KMS-11 (cell line): ENCODE measurements around the gene SCO1.

Experiments
- H2AFZ ChIP-seq: fragments of 200-600 bp; sonication (generic); 2 replicates; pipeline ENCODE4 v1.6.1; 2016; ENCODE audit warnings: antibody characterized with exemption, mixed run types, low read depth
- H3K27ac ChIP-seq: fragments of 200-600 bp; sonication (generic); 2 replicates; pipeline ENCODE4 v1.6.1; 2016; ENCODE audit warnings: mild to moderate bottlenecking, mixed run types
- H3K27me3 ChIP-seq: fragments of 200-600 bp; sonication (generic); 2 replicates; pipeline ENCODE4 v1.6.1; 2017; ENCODE audit warnings: mild to moderate bottlenecking, low read depth, mixed run types, moderate library complexity; ENCODE audit not compliant: insufficient read depth
- H3K36me3 ChIP-seq: fragments of 200-600 bp; sonication (generic); 2 replicates; pipeline ENCODE4 v1.6.1; 2017; ENCODE audit warnings: mild to moderate bottlenecking, mixed run types; ENCODE audit not compliant: insufficient read depth
- H3K4me1 ChIP-seq: fragments of 200-600 bp; sonication (generic); 2 replicates; pipeline ENCODE4 v1.6.1; 2016; ENCODE audit warnings: mild to moderate bottlenecking, low read depth, mixed run types; ENCODE audit not compliant: poor library complexity, severe bottlenecking
- H3K4me2 ChIP-seq: fragments of 200-600 bp; sonication (generic); 2 replicates; pipeline ENCODE4 v1.7.0; 2016; ENCODE audit warnings: mild to moderate bottlenecking, mixed run types
- H3K4me3 ChIP-seq: fragments of 200-600 bp; sonication (generic); IDR thresholded peaks from 2 replicates; pipeline ENCODE4 v1.6.1; 2017; ENCODE audit warnings: low read depth, low read length, mixed read lengths; ENCODE audit not compliant: insufficient read depth
- H3K79me2 ChIP-seq: fragments of 200-600 bp; sonication (generic); 2 replicates; pipeline ENCODE4 v1.6.1; 2016; ENCODE audit warnings: low read depth, mixed run types; ENCODE audit not compliant: insufficient read depth
- H3K9ac ChIP-seq: fragments of 200-600 bp; sonication (generic); 2 replicates; pipeline ENCODE4 v1.6.1; 2016; ENCODE audit warnings: mild to moderate bottlenecking, mixed run types
- H4K20me1 ChIP-seq: fragments of 200-600 bp; sonication (generic); 2 replicates; pipeline ENCODE4 v1.6.1; 2016; ENCODE audit warnings: mild to moderate bottlenecking, mixed run types; ENCODE audit not compliant: insufficient read depth
- TF ChIP-seq, protein P1 (sequence below): fragments of 200-600 bp; sonication (generic); conservative IDR thresholded peaks from 2 replicates; pipeline ENCODE4 v1.6.1; 2017; ENCODE audit warnings: low read depth, mild to moderate bottlenecking, antibody characterized with exemption, low read length, moderate library complexity, mixed read lengths

The SCO1 gene

GRCh38 chr17:10724546-10725195, 27.3 kb upstream of the SCO1 start:
- Histone ChIP-seq H3K36me3 (no peaks in the 10 kb centered on the region), H3K4me1 (no peaks in the 10 kb centered on the region), H2AFZ (no peak overlapping the region), H3K27me3 (no peaks in the 10 kb centered on the region), H3K9ac (no peak overlapping the region), H3K79me2 (no peaks in the 10 kb centered on the region), H3K4me2 (no peak overlapping the region), H4K20me1 (no peaks in the 10 kb centered on the region), H3K4me3 (no peak overlapping the region), H3K27ac (no peak overlapping the region)
- TF ChIP-seq, protein P1, sequence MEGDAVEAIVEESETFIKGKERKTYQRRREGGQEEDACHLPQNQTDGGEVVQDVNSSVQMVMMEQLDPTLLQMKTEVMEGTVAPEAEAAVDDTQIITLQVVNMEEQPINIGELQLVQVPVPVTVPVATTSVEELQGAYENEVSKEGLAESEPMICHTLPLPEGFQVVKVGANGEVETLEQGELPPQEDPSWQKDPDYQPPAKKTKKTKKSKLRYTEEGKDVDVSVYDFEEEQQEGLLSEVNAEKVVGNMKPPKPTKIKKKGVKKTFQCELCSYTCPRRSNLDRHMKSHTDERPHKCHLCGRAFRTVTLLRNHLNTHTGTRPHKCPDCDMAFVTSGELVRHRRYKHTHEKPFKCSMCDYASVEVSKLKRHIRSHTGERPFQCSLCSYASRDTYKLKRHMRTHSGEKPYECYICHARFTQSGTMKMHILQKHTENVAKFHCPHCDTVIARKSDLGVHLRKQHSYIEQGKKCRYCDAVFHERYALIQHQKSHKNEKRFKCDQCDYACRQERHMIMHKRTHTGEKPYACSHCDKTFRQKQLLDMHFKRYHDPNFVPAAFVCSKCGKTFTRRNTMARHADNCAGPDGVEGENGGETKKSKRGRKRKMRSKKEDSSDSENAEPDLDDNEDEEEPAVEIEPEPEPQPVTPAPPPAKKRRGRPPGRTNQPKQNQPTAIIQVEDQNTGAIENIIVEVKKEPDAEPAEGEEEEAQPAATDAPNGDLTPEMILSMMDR: no peak

GRCh38 chr17:10718547-10718946, 21.2 kb upstream of the SCO1 start:
- no peak overlapping the region for H2AFZ ChIP-seq
- no peaks in the 10 kb centered on the region for H3K27me3 ChIP-seq
- TF ChIP-seq, protein P1: no peak
- H3K79me2 ChIP-seq: no peaks in the 10 kb centered on the region
- H3K27ac ChIP-seq: no peak overlapping the region
- no peak overlapping the region for H3K9ac ChIP-seq
- H3K4me2 ChIP-seq: no peak overlapping the region
- H3K4me3 ChIP-seq: no peak overlapping the region
- H4K20me1 ChIP-seq: no peaks in the 10 kb centered on the region
- no peaks in the 10 kb centered on the region for H3K36me3 ChIP-seq
- H3K4me1 ChIP-seq: no peaks in the 10 kb centered on the region

DNA sequence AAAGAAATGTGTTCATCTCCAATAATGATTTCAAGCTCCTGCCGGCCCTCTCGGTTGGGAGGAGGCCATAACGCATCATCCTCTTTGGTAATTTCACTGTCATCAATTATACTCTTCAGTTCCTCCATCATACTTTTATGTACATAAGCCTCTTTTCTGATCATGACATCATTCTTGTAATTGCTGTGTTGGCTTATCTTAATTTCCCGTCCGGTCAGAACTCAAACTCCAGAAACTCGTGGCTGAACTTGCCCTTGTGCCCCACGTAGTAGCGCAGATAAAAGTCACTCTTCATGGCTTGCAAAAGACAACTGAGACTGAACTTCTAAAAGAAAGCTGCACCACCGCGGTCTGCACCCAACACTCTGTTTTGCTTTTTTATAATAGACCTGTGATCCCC, 18.9 kb upstream of the SCO1 start:
- H3K4me2 ChIP-seq: no peak overlapping the region
- no peak overlapping the region for H3K9ac ChIP-seq
- no peaks in the 10 kb centered on the region for H3K36me3 ChIP-seq
- H3K27ac ChIP-seq: no peak overlapping the region
- no peaks in the 10 kb centered on the region for H4K20me1 ChIP-seq
- H3K4me1 ChIP-seq: no peaks in the 10 kb centered on the region
- TF ChIP-seq, protein P1: no peak
- no peaks in the 10 kb centered on the region for H3K79me2 ChIP-seq
- no peaks in the 10 kb centered on the region for H3K27me3 ChIP-seq
- no peak overlapping the region for H2AFZ ChIP-seq
- no peak overlapping the region for H3K4me3 ChIP-seq

DNA sequence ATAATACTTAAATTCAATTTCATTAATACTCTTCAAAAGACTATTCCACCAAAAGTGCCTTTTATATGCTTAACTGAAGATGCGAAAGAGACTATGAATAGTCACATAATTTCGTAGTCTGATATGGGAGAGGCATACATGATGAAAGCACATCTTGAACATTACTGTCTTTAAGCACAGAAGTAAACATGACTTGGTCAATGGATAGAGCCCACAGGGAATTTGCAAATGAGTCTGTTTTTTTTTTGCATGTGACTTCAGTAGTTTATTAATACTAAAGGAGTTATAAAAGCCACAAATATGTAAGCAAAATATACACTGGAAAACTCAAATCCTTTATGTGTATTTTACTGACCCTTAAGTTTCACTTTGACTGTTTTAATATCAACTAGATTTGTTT, 16.0 kb upstream of the SCO1 start:
- Histone ChIP-seq H3K27ac (no peak overlapping the region), H3K4me1 (no peaks in the 10 kb centered on the region), H2AFZ (no peak overlapping the region), H3K36me3 (no peaks in the 10 kb centered on the region), H3K27me3 (no peaks in the 10 kb centered on the region), H4K20me1 (no peaks in the 10 kb centered on the region), H3K4me2 (no peak overlapping the region), H3K4me3 (no peak overlapping the region), H3K79me2 (no peaks in the 10 kb centered on the region), H3K9ac (no peak overlapping the region)
- TF ChIP-seq, protein P1: no peak
